H9 (cell line): ENCODE measurements around the gene USB1. TPM values are rescaled to one million over a fixed set of nuclear protein-coding genes. Genes with fewer than 3 reads are reported as not detected.

Experiments used
- DNase-seq: peaks from one replicate; pipeline ENCODE4 v3.0.0-alpha.2; 2017
- H2AFZ ChIP-seq: one replicate; pipeline ENCODE4 v1.6.1; 2013; ENCODE audit warnings: mild to moderate bottlenecking, low read length, control low read depth, moderate library complexity
- H2AK5ac ChIP-seq: 2 replicates; pipeline ENCODE4 v1.6.1; 2013; ENCODE audit warnings: low read length, control low read depth, mixed read lengths; ENCODE audit not compliant: insufficient read length
- H2BK120ac ChIP-seq: one replicate; pipeline ENCODE4 v1.6.1; 2013; ENCODE audit warnings: low read depth, mild to moderate bottlenecking, low read length, control low read depth, inconsistent platforms; ENCODE audit not compliant: poor library complexity, severe bottlenecking
- H2BK12ac ChIP-seq: 2 replicates; pipeline ENCODE4 v1.6.1; 2013; ENCODE audit warnings: low read length, control low read depth, mixed read lengths, low read depth; ENCODE audit not compliant: insufficient read length
- H2BK15ac ChIP-seq: 2 replicates; pipeline ENCODE4 v1.6.1; 2013; ENCODE audit warnings: low read depth, low read length, control low read depth
- H2BK20ac ChIP-seq: one replicate; pipeline ENCODE4 v1.6.1; 2013; ENCODE audit warnings: low read depth, mild to moderate bottlenecking, low read length, control low read depth, inconsistent platforms; ENCODE audit not compliant: poor library complexity, severe bottlenecking
- H2BK5ac ChIP-seq: 2 replicates; pipeline ENCODE4 v1.6.1; 2013; ENCODE audit warnings: low read length, control low read depth, mixed read lengths; ENCODE audit not compliant: insufficient read length
- H3K14ac ChIP-seq: 2 replicates; pipeline ENCODE4 v1.6.1; 2013; ENCODE audit warnings: low read length, control low read depth; ENCODE audit not compliant: insufficient read depth
- H3K18ac ChIP-seq: 2 replicates; pipeline ENCODE4 v1.6.1; 2013; ENCODE audit warnings: low read depth, mild to moderate bottlenecking, mixed read lengths, low read length, control low read depth; ENCODE audit not compliant: insufficient read length
- H3K23ac ChIP-seq: 2 replicates; pipeline ENCODE4 v1.6.1; 2013; ENCODE audit warnings: low read length, control low read depth, mixed read lengths, low read depth; ENCODE audit not compliant: insufficient read length
- H3K23me2 ChIP-seq: 2 replicates; pipeline ENCODE4 v1.6.1; 2013; ENCODE audit warnings: low read depth, mild to moderate bottlenecking, mixed read lengths, low read length, control low read depth; ENCODE audit not compliant: insufficient read length, poor library complexity, severe bottlenecking
- H3K27ac ChIP-seq: 2 replicates; pipeline ENCODE4 v1.5.1; 2013; ENCODE audit warnings: low read length, control low read depth, mixed read lengths, low read depth; ENCODE audit not compliant: insufficient read length
- H3K27me3 ChIP-seq: 2 replicates; pipeline ENCODE4 v1.6.1; 2013; ENCODE audit warnings: low read length, control low read depth, inconsistent platforms; ENCODE audit not compliant: insufficient read depth
- H3K4ac ChIP-seq: 2 replicates; pipeline ENCODE4 v1.6.1; 2013; ENCODE audit warnings: low read depth, mild to moderate bottlenecking, control low read depth, inconsistent platforms, low read length, moderate library complexity
- H3K4me1 ChIP-seq: 2 replicates; pipeline ENCODE4 v1.6.1; 2013; ENCODE audit warnings: low read length, control low read depth, inconsistent platforms; ENCODE audit not compliant: insufficient read depth
- H3K4me2 ChIP-seq: 2 replicates; pipeline ENCODE4 v1.6.1; 2013; ENCODE audit warnings: low read length, control low read depth, mixed read lengths; ENCODE audit not compliant: insufficient read length, insufficient read depth
- H3K56ac ChIP-seq: 2 replicates; pipeline ENCODE4 v1.6.1; 2013; ENCODE audit warnings: low read depth, mild to moderate bottlenecking, mixed read lengths, low read length, control low read depth; ENCODE audit not compliant: insufficient read length
- H3K79me1 ChIP-seq: 2 replicates; pipeline ENCODE4 v1.6.1; 2013; ENCODE audit warnings: low read depth, mild to moderate bottlenecking, moderate library complexity, low read length, control low read depth, inconsistent platforms; ENCODE audit not compliant: insufficient read depth, poor library complexity, severe bottlenecking
- H3K79me2 ChIP-seq: 2 replicates; pipeline ENCODE4 v1.6.1; 2013; ENCODE audit warnings: low read length, control low read depth, inconsistent platforms; ENCODE audit not compliant: insufficient read depth
- H3K9ac ChIP-seq: 2 replicates; pipeline ENCODE4 v1.6.1; 2013; ENCODE audit warnings: low read length, control low read depth, mixed read lengths; ENCODE audit not compliant: insufficient read length; ENCODE audit errors: extremely low read depth
- H3K9me3 ChIP-seq: one replicate; pipeline ENCODE4 v1.6.1; 2013; ENCODE audit warnings: low read depth, low read length, inconsistent platforms; ENCODE audit not compliant: control insufficient read depth
- H3T11ph ChIP-seq: one replicate; pipeline ENCODE4 v1.6.1; 2013; ENCODE audit warnings: mild to moderate bottlenecking, low read length, control low read depth, inconsistent platforms
- H4K20me1 ChIP-seq: one replicate; pipeline ENCODE4 v1.6.1; 2013; ENCODE audit not compliant: control insufficient read depth, insufficient read length, insufficient read depth
- H4K5ac ChIP-seq: 2 replicates; pipeline ENCODE4 v1.6.1; 2013; ENCODE audit warnings: low read depth, mild to moderate bottlenecking, mixed read lengths, low read length, control low read depth; ENCODE audit not compliant: insufficient read length
- H4K8ac ChIP-seq: replicated peaks from 2 replicates; pipeline ENCODE4 v1.6.1; 2013; ENCODE audit warnings: low read length, control low read depth, mixed read lengths, low read depth; ENCODE audit not compliant: insufficient read length
- H4K91ac ChIP-seq: 2 replicates; pipeline ENCODE4 v1.6.1; 2013; ENCODE audit warnings: low read depth, mild to moderate bottlenecking, moderate library complexity, mixed read lengths, low read length, control low read depth; ENCODE audit not compliant: insufficient read length
- H3K27ac Mint-ChIP-seq, 3 experiments: 2 replicates in 2 of 3; 3 replicates in 1 of 3; pipeline ENCODE4 v1.8.0; 2020 to 2021; ENCODE audit warnings: mixed read lengths in 3 of 3, mild to moderate bottlenecking in 1 of 3, moderate library complexity in 1 of 3
- H3K27me3 Mint-ChIP-seq: 2 replicates; pipeline ENCODE4 v1.8.0; 2021; ENCODE audit warnings: low read depth, mild to moderate bottlenecking, moderate library complexity, mixed read lengths
- H3K36me3 Mint-ChIP-seq, 3 experiments: 2 replicates in 2 of 3; 3 replicates in 1 of 3; pipeline ENCODE4 v1.8.0; 2020 to 2021; ENCODE audit warnings: low read depth in 3 of 3, mixed read lengths in 3 of 3; ENCODE audit not compliant: insufficient read depth in 1 of 3
- H3K4me1 Mint-ChIP-seq, 2 experiments: 2 replicates each; pipeline ENCODE4 v1.8.0; 2020; ENCODE audit warnings: mixed read lengths in 2 of 2
- H3K4me3 Mint-ChIP-seq, 2 experiments: 2 replicates in 1 of 2; 3 replicates in 1 of 2; pipeline ENCODE4 v1.8.0; 2020 to 2021; ENCODE audit warnings: mild to moderate bottlenecking in 2 of 2, mixed read lengths in 2 of 2, moderate library complexity in 1 of 2
- H3K9me3 Mint-ChIP-seq, 2 experiments: 2 replicates in 1 of 2; 3 replicates in 1 of 2; pipeline ENCODE4 v1.8.0; 2020; ENCODE audit warnings: mild to moderate bottlenecking in 2 of 2, mixed read lengths in 2 of 2, moderate library complexity in 1 of 2
- CTCF ChIP-seq: fragments of 200-600 bp; sonication (generic); conservative IDR thresholded peaks from 3 replicates; pipeline ENCODE4 v1.8.0; 2021; ENCODE audit warnings: antibody characterized with exemption, mild to moderate bottlenecking
- WGBS: extraction: QIAGEN DNeasy Blood & Tissue Kit; methylation state at CpG from one replicate; pipeline ENCODE4 v1.1.7; 2013; ENCODE audit warnings: missing lambda C conversion rate, low lambda C conversion rate, mixed read lengths; ENCODE audit not compliant: insufficient read length; ENCODE audit errors: extremely low coverage; 5-methylcytosine and 5-hydroxymethylcytosine counted together
- total RNA-seq: library from RNA; stranded (reverse); gene quantifications from 2 replicates; pipeline ENCODE4 v1.2.1, GENCODE V29; 2021

Gene USB1
- total RNA-seq, 1 experiment from 2014 or later, result 65.0 TPM

- Histone ChIP-seq H3K27me3 (no peaks in the 10 kb centered on the region; the same call in 1 of the 2 replicates), H3K79me1 (no peaks in the 10 kb centered on the region), H3T11ph (no peak overlapping the region), H4K5ac (no peak overlapping the region), H3K14ac (no peak overlapping the region), H3K56ac (no peak overlapping the region), H3K18ac (no peak overlapping the region), H2BK20ac (no peak overlapping the region), H2BK15ac (no peak overlapping the region), H2BK12ac (no peak overlapping the region), H2BK5ac (no peak overlapping the region), H3K23ac (no peak overlapping the region), H2AK5ac (no peak overlapping the region), H3K4me2 (no peak overlapping the region), H2BK120ac (no peak overlapping the region), H3K27ac (no peak overlapping the region), H4K91ac (no peak overlapping the region), H3K23me2 (no peaks in the 10 kb centered on the region), H4K20me1 (no peaks in the 10 kb centered on the region), H3K4me1 (no peaks in the 10 kb centered on the region), H4K8ac (no peak overlapping the region), H3K79me2 (no peaks in the 10 kb centered on the region), H2AFZ (no peak overlapping the region), H3K9ac (no peak overlapping the region), H3K9me3 (no peaks in the 10 kb centered on the region), H3K4ac (no peak overlapping the region)
- Mint-ChIP-seq H3K36me3 (no peaks in the 10 kb centered on the region), H3K4me3 (no peak overlapping the region), H3K9me3 (no peaks in the 10 kb centered on the region), H3K4me1 (peaks cover 16 to 25% of the 10 kb centered on the region in 2 experiments; a peak in 3 of 4 replicates), H3K27ac (no peak overlapping the region), H3K27me3 (no peaks in the 10 kb centered on the region; the same call in 1 of the 2 replicates)
- no peak for TF ChIP-seq CTCF
- no peak for DNase-seq
- WGBS, result no CpG with 5 or more reads among the region's 5 CpGs
Observed at GRCh38 chr16:57962046-57962445, 39.2 kb upstream of the USB1 start.
